Suprapubic skin (tissue), 4 donors: ENCODE results near the gene FAT2. TPM values are rescaled to one million over a fixed set of nuclear protein-coding genes. Genes with fewer than 3 reads are reported as not detected.

ENCODE experiments used
- DNase-seq, 2 donors: peaks; one replicate each; pipeline ENCODE4 v3.0.0-alpha.2; 2019; ENCODE audit warnings: low spot score in 2 of 2
- H3K27ac ChIP-seq: fragments of 200-600 bp; sonication (generic); one replicate; pipeline ENCODE4 v1.5.1; 2019
- H3K27me3 ChIP-seq: fragments of 200-600 bp; sonication (generic); one replicate; pipeline ENCODE4 v1.5.1; 2019
- H3K36me3 ChIP-seq: fragments of 200-600 bp; sonication (generic); one replicate; pipeline ENCODE4 v1.5.1; 2019
- H3K4me1 ChIP-seq: fragments of 200-600 bp; sonication (generic); one replicate; pipeline ENCODE4 v1.5.1; 2019
- H3K4me3 ChIP-seq: fragments of 200-600 bp; sonication (generic); one replicate; pipeline ENCODE4 v1.5.1; 2019; ENCODE audit warnings: mild to moderate bottlenecking
- H3K9me3 ChIP-seq: fragments of 200-600 bp; sonication (generic); one replicate; pipeline ENCODE4 v1.5.1; 2019
- EP300 ChIP-seq: sonication (generic); formaldehyde crosslinking; IDR thresholded peaks from one replicate; pipeline ENCODE4 v1.6.1; 2017; ENCODE audit warnings: antibody characterized with exemption
- POLR2A ChIP-seq, 2 donors: fragments of 450-650 bp; IDR thresholded peaks; one replicate each; pipeline ENCODE4 v1.6.1; 2017; ENCODE audit warnings: antibody characterized with exemption in 2 of 2, mild to moderate bottlenecking in 2 of 2, moderate library complexity in 2 of 2
- POLR2AphosphoS5 ChIP-seq, 3 donors: sonication (generic); formaldehyde crosslinking; IDR thresholded peaks; one replicate each; pipeline ENCODE4 v1.6.1; 2017; ENCODE audit warnings: antibody characterized with exemption in 3 of 3
- WGBS: methylation state at CpG from one replicate; pipeline ENCODE4 v1.1.5; 2018; 5-methylcytosine and 5-hydroxymethylcytosine counted together
- total RNA-seq, 4 donors: library from RNA; depleted of rRNA; stranded (reverse); fragments of >200 nt; gene quantifications; one replicate each; pipeline ENCODE4 v1.1.0, GENCODE V29; 2016
- TF ChIP-seq, protein P1 (sequence below), 2 donors: fragments of 200-600 bp in 1 of 2; fragments of 450-650 bp in 1 of 2; sonication (generic) in 1 of 2; IDR thresholded peaks; one replicate each; pipeline ENCODE4 v1.5.1; 2016 to 2019; ENCODE audit warnings: antibody characterized with exemption in 2 of 2, mild to moderate bottlenecking in 1 of 2, moderate library complexity in 1 of 2

The FAT2 gene
- total RNA-seq, 4 donors from 2014 or later = 107 to 205 (median 164) TPM

DNA sequence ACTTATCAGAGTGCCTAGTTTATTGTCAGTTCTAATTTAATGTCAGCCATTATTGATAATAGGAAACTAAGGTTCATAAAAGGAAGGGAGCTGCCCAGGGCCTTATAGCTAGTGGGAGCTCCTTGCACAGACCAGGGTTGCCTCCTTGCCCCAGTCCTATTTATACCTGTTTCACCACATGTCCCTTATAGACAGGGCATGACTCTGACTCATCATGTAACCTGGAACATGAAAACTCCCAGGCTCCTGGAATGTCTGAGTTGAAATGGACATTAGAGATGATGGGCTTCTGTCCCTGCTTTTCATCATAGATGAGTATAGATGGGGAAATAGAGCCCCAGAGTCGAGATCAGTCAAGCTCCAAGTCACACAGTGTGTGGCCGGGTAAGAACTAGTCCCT, 21.1 kb downstream of the FAT2 start:
- no peaks in the 10 kb centered on the region for H3K27me3 ChIP-seq
- H3K27ac ChIP-seq = peak overlapping the region; percentile 82
- no peaks in the 10 kb centered on the region for H3K9me3 ChIP-seq
- TF ChIP-seq POLR2A (IDR thresholded peaks at IDR 0.05) (no peak), POLR2AphosphoS5 (IDR thresholded peaks at IDR 0.05) (no peak), EP300 (no peak)
- TF ChIP-seq, protein P1, sequence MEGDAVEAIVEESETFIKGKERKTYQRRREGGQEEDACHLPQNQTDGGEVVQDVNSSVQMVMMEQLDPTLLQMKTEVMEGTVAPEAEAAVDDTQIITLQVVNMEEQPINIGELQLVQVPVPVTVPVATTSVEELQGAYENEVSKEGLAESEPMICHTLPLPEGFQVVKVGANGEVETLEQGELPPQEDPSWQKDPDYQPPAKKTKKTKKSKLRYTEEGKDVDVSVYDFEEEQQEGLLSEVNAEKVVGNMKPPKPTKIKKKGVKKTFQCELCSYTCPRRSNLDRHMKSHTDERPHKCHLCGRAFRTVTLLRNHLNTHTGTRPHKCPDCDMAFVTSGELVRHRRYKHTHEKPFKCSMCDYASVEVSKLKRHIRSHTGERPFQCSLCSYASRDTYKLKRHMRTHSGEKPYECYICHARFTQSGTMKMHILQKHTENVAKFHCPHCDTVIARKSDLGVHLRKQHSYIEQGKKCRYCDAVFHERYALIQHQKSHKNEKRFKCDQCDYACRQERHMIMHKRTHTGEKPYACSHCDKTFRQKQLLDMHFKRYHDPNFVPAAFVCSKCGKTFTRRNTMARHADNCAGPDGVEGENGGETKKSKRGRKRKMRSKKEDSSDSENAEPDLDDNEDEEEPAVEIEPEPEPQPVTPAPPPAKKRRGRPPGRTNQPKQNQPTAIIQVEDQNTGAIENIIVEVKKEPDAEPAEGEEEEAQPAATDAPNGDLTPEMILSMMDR (IDR thresholded peaks at IDR 0.05) = no peak
- H3K4me3 ChIP-seq = no peak overlapping the region
- H3K36me3 ChIP-seq = peaks cover 15% of the 10 kb centered on the region
- no peak for DNase-seq
- WGBS = 34% methylated on average over 2 of the region's 2 CpGs
- peaks cover 51% of the 10 kb centered on the region for H3K4me1 ChIP-seq

DNA sequence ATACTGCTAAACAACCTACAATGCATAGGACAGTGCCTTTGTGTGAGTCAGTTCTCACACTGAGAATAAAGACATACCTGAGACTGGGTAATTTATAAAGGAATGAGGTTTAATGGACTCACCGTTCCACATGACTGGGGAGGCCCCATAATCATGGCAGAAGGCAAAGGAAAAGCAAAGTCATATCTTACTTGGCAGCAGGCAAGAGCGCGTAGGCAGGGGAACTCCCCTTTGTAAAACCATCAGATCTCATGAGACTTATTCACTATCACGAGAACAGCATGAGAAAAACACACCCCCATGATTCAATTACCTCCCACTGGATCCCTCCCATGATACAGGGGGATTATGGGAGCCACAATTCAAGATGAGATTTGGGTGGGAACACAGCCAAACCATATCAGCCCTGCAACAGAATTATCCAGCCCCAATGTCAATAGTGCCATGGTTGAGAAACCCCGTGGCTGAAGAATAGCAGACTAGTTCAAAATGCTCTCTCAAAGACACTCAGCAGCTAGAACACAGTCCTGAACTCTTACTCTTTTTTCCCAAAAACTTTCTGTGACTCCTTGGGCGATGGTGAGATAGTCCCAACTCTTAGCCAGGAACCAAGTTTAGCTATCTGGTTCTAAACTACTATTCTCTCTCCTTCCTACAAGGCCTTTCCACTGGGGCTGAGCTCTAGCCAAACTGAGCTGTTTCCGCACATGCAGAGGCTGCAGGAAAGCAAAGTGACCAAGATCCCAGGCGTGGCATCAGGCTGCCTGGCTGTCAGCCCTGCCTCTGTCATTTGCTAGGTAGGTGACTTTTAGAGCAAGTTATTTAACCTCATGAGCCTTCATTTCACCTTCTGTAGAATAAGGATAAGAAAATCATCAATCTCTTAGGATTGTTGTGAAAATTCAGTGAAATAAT, 21.7 kb downstream of the FAT2 start:
- Histone ChIP-seq H3K27ac (peak overlapping the region; percentile 82), H3K4me3 (no peak overlapping the region), H3K36me3 (peaks cover 15% of the 10 kb centered on the region), H3K27me3 (no peaks in the 10 kb centered on the region), H3K9me3 (no peaks in the 10 kb centered on the region), H3K4me1 (peaks cover 51% of the 10 kb centered on the region)
- no peak for DNase-seq
- TF ChIP-seq EP300 (no peak), POLR2A (IDR thresholded peaks at IDR 0.05) (no peak), POLR2AphosphoS5 (IDR thresholded peaks at IDR 0.05) (no peak)
- TF ChIP-seq, protein P1 (IDR thresholded peaks at IDR 0.05) = no peak
- WGBS = 58% methylated on average over 8 of the region's 8 CpGs

DNA sequence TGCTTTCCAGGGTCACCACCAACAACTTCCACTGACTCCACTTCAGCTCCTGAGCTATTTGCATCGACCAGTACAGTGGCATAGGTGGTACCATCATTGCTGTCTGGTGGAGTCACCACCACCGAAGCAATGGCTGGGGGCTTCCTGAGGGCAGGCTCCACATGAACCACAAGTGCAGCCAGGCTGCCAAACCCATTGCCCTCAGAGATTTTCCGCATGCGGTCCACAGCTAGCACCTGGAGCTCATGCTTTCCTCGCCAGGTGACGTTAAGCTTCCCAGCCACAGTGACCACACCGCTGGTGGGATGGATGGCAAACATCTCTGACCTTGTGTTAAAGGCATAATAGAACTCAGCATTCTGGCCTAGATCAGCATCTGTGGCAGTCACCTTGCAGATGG, 23.1 kb downstream of the FAT2 start:
- Histone ChIP-seq H3K27me3 (no peaks in the 10 kb centered on the region), H3K4me1 (peaks cover 39% of the 10 kb centered on the region), H3K4me3 (no peak overlapping the region), H3K27ac (no peak overlapping the region), H3K36me3 (peaks cover 15% of the 10 kb centered on the region), H3K9me3 (no peaks in the 10 kb centered on the region)
- 90% methylated on average over 7 of the region's 7 CpGs for WGBS
- no peak for DNase-seq
- TF ChIP-seq, protein P1 (IDR thresholded peaks at IDR 0.05) = no peak
- no peak for TF ChIP-seq POLR2A (IDR thresholded peaks at IDR 0.05)
- TF ChIP-seq POLR2AphosphoS5 (IDR thresholded peaks at IDR 0.05) = no peak
- TF ChIP-seq EP300 = no peak

DNA sequence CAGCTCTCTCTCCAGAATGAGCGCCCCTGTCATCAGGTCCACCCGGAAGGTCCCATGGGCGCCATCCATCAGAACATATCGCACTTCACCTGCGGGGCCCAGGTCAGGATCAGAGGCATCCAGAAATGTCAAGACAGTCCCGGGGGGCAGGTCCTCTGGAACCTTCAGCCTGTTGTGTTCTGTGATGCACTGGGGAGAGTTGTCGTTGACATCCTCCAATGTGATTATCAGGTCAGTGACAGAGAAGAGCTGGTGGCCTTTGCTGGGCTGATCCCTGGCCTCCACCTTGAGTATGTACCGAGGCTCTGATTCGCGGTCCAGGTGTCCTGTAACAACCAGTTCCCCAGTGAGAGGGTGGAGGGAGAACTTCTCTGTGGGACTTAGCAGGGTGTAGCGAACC, 25.2 kb downstream of the FAT2 start:
- Histone ChIP-seq H3K4me3 (no peak overlapping the region), H3K36me3 (peaks cover 15% of the 10 kb centered on the region), H3K27me3 (no peaks in the 10 kb centered on the region), H3K4me1 (peaks cover 25% of the 10 kb centered on the region), H3K27ac (no peak overlapping the region), H3K9me3 (no peaks in the 10 kb centered on the region)
- 95% methylated on average over 10 of the region's 11 CpGs for WGBS
- TF ChIP-seq EP300 = no peak
- TF ChIP-seq POLR2AphosphoS5 (IDR thresholded peaks at IDR 0.05) = no peak
- TF ChIP-seq, protein P1 (IDR thresholded peaks at IDR 0.05) = no peak
- no peak for TF ChIP-seq POLR2A (IDR thresholded peaks at IDR 0.05)
- DNase-seq = no peak

DNA sequence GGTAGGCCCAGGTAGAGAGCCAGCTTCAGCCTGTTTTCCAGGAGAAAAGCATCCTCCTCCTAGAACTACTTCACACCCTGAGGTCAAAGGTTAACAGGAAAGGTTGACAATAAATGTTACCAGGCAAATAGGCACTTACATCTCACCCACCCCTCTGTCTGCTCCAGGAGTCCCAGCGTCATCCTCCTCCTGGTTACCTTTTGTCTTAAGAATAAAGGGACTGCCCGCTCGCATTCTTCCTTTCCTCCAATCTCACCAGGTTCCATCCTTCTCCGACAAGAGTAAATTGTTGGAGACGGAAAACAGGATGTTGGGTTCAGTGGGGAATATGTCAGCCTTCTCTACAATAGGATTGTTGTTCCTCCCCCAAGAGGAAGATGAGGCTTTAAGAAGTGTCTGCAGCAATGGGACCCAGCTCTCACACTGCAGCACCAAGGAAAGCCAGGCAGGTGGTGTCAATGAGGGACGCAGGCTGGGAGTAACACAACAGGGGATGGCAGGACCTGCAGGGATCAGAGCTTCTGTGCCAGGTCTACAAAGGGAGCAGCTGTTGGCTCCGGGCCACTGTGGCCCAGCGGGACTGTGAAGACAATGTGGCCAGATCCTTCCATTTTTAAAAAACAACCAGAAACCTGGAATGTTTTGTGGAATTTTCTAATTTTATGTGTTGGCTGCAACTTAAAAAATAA, 29.0 kb downstream of the FAT2 start:
- no peak overlapping the region for H3K27ac ChIP-seq
- no peaks in the 10 kb centered on the region for H3K27me3 ChIP-seq
- no peak overlapping the region for H3K4me3 ChIP-seq
- WGBS = 67% methylated on average over 8 of the region's 8 CpGs
- H3K36me3 ChIP-seq = peaks cover 12% of the 10 kb centered on the region
- no peaks in the 10 kb centered on the region for H3K9me3 ChIP-seq
- H3K4me1 ChIP-seq = peaks cover 4% of the 10 kb centered on the region
- no peak for DNase-seq
- TF ChIP-seq POLR2AphosphoS5 (IDR thresholded peaks at IDR 0.05) (no peak), POLR2A (IDR thresholded peaks at IDR 0.05) (no peak), EP300 (no peak)
- TF ChIP-seq, protein P1 (IDR thresholded peaks at IDR 0.05) = no peak
